PC-9 (cell line): ENCODE measurements around the gene AADACL3. TPM values are rescaled to one million over a fixed set of nuclear protein-coding genes. Genes with fewer than 3 reads are reported as not detected.

Source experiments
- Bru-seq: library from RNA; stranded (reverse); fragments of 400-500 nt; gene quantifications from one replicate; lab custom pipeline; 2021; lab: Mats Ljungman, UMichigan
- BruChase-seq, 2 experiments: library from RNA; stranded (reverse); fragments of 400-500 nt; gene quantifications; one replicate each; lab custom pipeline; 2021; lab: Mats Ljungman, UMichigan
- BruUV-seq: library from RNA; stranded (reverse); fragments of 400-500 nt; replicated peaks from 2 replicates; lab custom pipeline; 2021; lab: Mats Ljungman, UMichigan
- CTCF ChIA-PET: fragments of 300-600 bp; sonication (Branson Sonifier 250); formaldehyde crosslinking; loops from one replicate; lab custom pipeline; 2022; ENCODE audit warnings: antibody characterized with exemption; lab: Charles Lee
- POLR2A ChIA-PET: fragments of 300-600 bp; sonication (Branson Sonifier 250); formaldehyde crosslinking; loops from one replicate; lab custom pipeline; 2022; ENCODE audit warnings: antibody characterized with exemption; ENCODE audit not compliant: unreplicated experiment; lab: Charles Lee
- DNase-seq, 2 experiments: peaks; one replicate each; pipeline versions ENCODE4 v3.0.0 to v3.0.0-alpha.2; 2015 to 2022; ENCODE audit warnings: mixed read lengths in 1 of 2
- H2AFZ ChIP-seq: fragments of 200-600 bp; sonication (generic); 2 replicates; pipeline ENCODE4 v1.8.1; 2017; ENCODE audit warnings: antibody characterized with exemption
- H3F3A ChIP-seq: fragments of 200-600 bp; sonication (generic); 2 replicates; pipeline ENCODE4 v1.8.1; 2017; ENCODE audit warnings: antibody characterized with exemption, mild to moderate bottlenecking, low read depth; ENCODE audit not compliant: insufficient read depth
- H3K27ac ChIP-seq: fragments of 200-600 bp; sonication (generic); 2 replicates; pipeline ENCODE4 v1.6.1; 2016; ENCODE audit warnings: mixed run types
- H3K27me3 ChIP-seq: fragments of 200-600 bp; sonication (generic); 2 replicates; pipeline ENCODE4 v1.6.1; 2016; ENCODE audit warnings: low read depth, mixed run types; ENCODE audit not compliant: insufficient read depth
- H3K36me3 ChIP-seq: fragments of 200-600 bp; sonication (generic); 2 replicates; pipeline ENCODE4 v1.6.1; 2016; ENCODE audit warnings: low read depth, mixed run types
- H3K4me1 ChIP-seq: fragments of 200-600 bp; sonication (generic); replicated peaks from 2 replicates; pipeline ENCODE4 v1.6.1; 2016; ENCODE audit warnings: mixed run types; ENCODE audit not compliant: insufficient read depth
- H3K4me2 ChIP-seq: fragments of 200-600 bp; sonication (generic); 2 replicates; pipeline ENCODE4 v1.6.1; 2017; ENCODE audit warnings: mixed run types
- H3K4me3 ChIP-seq: fragments of 200-600 bp; sonication (generic); 2 replicates; pipeline ENCODE4 v1.6.1; 2016; ENCODE audit warnings: mixed run types
- H3K79me2 ChIP-seq: fragments of 200-600 bp; sonication (generic); 2 replicates; pipeline ENCODE4 v1.6.1; 2017; ENCODE audit warnings: low read depth, mixed run types
- H3K9me2 ChIP-seq: fragments of 200-600 bp; sonication (generic); 2 replicates; pipeline ENCODE4 v1.8.1; 2017; ENCODE audit warnings: mild to moderate bottlenecking; ENCODE audit not compliant: insufficient read depth
- H3K9me3 ChIP-seq: fragments of 200-600 bp; sonication (generic); 2 replicates; pipeline ENCODE4 v1.8.1; 2016; ENCODE audit warnings: low read depth; ENCODE audit not compliant: insufficient read depth
- H4K20me1 ChIP-seq: fragments of 200-600 bp; sonication (generic); 2 replicates; pipeline ENCODE4 v1.8.1; 2017; ENCODE audit not compliant: insufficient read depth
- EZH2 ChIP-seq: fragments of 200-600 bp; sonication (generic); IDR thresholded peaks from 2 replicates; pipeline ENCODE4 v1.8.0; 2017; ENCODE audit warnings: antibody characterized with exemption, low read depth
- intact Hi-C: fragments of 100-400 bp; cut with micrococcal nuclease; formaldehyde crosslinking; loops from one replicate; pipeline ENCODE4 v1.10.0; 2022; ENCODE audit not compliant: unreplicated experiment
- long read RNA-seq: library from polyadenylated mRNA; stranded (forward); transcript quantifications from one replicate; pipeline ENCODE4 v2.0.0, GENCODE V29; 2022
- total RNA-seq: library from RNA; stranded (reverse); gene quantifications from 2 replicates; pipeline ENCODE4 v1.2.3, GENCODE V29; 2021
- TF ChIP-seq, protein P1 (sequence below): fragments of 200-600 bp; sonication (generic); conservative IDR thresholded peaks from 2 replicates; pipeline ENCODE4 v1.6.1; 2017; ENCODE audit warnings: mixed run types, antibody characterized with exemption, mild to moderate bottlenecking, moderate library complexity

AADACL3 gene, protein sequence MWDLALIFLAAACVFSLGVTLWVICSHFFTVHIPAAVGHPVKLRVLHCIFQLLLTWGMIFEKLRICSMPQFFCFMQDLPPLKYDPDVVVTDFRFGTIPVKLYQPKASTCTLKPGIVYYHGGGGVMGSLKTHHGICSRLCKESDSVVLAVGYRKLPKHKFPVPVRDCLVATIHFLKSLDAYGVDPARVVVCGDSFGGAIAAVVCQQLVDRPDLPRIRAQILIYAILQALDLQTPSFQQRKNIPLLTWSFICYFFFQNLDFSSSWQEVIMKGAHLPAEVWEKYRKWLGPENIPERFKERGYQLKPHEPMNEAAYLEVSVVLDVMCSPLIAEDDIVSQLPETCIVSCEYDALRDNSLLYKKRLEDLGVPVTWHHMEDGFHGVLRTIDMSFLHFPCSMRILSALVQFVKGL
- total RNA-seq (not detected in 2 replicates), Bru-seq, nascent RNA (not detected), BruChase-seq, experiment 1, labeled RNA remaining after a 2-hour chase (not detected), BruChase-seq, experiment 2, labeled RNA remaining after a 6-hour chase (not detected)
- long read RNA-seq: 0 reads

DNA sequence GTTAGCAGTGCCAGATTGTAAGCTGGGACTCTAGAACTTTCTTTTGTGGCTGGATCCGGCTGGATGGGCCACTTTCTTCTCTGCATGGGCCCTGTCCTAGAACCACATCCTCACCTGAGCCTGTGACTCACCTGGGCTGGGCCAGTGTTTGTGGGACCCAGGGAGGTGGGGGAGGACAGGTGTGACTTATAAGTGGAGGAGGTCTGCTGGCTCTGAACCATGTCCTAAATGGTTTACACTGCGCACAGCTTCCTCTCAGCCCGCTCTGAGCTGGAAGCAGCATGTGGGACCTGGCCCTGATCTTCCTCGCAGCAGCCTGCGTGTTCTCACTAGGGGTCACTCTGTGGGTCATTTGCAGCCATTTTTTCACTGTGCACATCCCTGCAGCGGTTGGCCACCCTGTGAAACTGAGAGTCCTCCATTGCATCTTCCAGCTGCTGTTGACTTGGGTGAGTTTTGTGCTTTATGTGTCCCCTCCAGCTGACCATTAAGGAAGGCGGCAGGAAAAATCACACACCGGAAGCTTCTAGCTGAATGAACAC is at the start of gene AADACL3:
TSS of gene AADACL3 (plus strand) at position 215 of the 542 bp plus-strand sequence. CDS start at position 282, 67 bp downstream.
- ChIA-PET POLR2A (no interaction called here), CTCF (no interaction called here)
- Histone ChIP-seq H3F3A (no peaks in the 10 kb centered on the region), H3K79me2 (no peaks in the 10 kb centered on the region), H3K27ac (no peak within 1 kb of the TSS), H3K4me2 (no peak within 1 kb of the TSS), H3K9me3 (no peaks in the 10 kb centered on the region), H3K4me1 (no peaks in the 10 kb centered on the region), H3K36me3 (no peaks in the 10 kb centered on the region), H3K27me3 (no peaks in the 10 kb centered on the region), H2AFZ (no peak within 1 kb of the TSS), H3K9me2 (no peaks in the 10 kb centered on the region), H4K20me1 (no peaks in the 10 kb centered on the region), H3K4me3 (no peak within 1 kb of the TSS)
- intact Hi-C loops: no loop called here
- DNase-seq: no peak
- BruUV-seq: no TSS peak
- TF ChIP-seq, protein P1, sequence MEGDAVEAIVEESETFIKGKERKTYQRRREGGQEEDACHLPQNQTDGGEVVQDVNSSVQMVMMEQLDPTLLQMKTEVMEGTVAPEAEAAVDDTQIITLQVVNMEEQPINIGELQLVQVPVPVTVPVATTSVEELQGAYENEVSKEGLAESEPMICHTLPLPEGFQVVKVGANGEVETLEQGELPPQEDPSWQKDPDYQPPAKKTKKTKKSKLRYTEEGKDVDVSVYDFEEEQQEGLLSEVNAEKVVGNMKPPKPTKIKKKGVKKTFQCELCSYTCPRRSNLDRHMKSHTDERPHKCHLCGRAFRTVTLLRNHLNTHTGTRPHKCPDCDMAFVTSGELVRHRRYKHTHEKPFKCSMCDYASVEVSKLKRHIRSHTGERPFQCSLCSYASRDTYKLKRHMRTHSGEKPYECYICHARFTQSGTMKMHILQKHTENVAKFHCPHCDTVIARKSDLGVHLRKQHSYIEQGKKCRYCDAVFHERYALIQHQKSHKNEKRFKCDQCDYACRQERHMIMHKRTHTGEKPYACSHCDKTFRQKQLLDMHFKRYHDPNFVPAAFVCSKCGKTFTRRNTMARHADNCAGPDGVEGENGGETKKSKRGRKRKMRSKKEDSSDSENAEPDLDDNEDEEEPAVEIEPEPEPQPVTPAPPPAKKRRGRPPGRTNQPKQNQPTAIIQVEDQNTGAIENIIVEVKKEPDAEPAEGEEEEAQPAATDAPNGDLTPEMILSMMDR: no peak
- TF ChIP-seq EZH2: no peak

DNA sequence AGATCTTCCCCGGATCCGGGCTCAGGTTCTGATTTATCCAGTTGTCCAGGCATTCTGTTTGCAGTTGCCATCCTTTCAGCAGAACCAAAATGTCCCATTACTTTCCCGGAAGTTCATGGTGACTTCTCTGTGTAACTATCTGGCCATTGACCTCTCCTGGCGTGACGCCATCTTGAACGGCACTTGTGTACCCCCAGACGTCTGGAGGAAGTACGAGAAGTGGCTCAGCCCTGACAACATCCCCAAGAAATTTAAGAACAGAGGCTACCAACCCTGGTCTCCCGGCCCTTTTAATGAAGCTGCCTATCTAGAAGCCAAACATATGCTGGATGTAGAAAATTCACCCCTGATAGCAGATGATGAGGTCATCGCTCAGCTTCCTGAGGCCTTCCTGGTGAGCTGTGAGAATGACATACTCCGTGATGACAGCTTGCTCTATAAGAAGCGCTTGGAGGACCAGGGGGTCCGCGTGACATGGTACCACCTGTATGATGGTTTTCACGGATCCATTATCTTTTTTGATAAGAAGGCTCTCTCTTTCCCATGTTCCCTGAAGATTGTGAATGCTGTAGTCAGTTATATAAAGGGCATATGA is 49.7 kb upstream of the AADACL3 start:
- ChIA-PET POLR2A (no interaction called here), CTCF (no interaction called here)
- H2AFZ ChIP-seq: no peak overlapping the region
- no peaks in the 10 kb centered on the region for H3F3A ChIP-seq
- H3K4me3 ChIP-seq: no peak overlapping the region
- intact Hi-C loops: no loop called here
- H3K4me2 ChIP-seq: no peak overlapping the region
- H3K36me3 ChIP-seq: no peaks in the 10 kb centered on the region
- no peaks in the 10 kb centered on the region for H4K20me1 ChIP-seq
- BruUV-seq: no TSS peak
- no peaks in the 10 kb centered on the region for H3K4me1 ChIP-seq
- TF ChIP-seq, protein P1: no peak
- no peak for TF ChIP-seq EZH2
- DNase-seq: no peak
- H3K27me3 ChIP-seq: 0 out of 2 replicates have a peak, but pooled peaks cover 3% of the 10 kb centered on the region
- H3K27ac ChIP-seq: no peak overlapping the region
- no peaks in the 10 kb centered on the region for H3K79me2 ChIP-seq
- no peaks in the 10 kb centered on the region for H3K9me2 ChIP-seq
- no peaks in the 10 kb centered on the region for H3K9me3 ChIP-seq

DNA sequence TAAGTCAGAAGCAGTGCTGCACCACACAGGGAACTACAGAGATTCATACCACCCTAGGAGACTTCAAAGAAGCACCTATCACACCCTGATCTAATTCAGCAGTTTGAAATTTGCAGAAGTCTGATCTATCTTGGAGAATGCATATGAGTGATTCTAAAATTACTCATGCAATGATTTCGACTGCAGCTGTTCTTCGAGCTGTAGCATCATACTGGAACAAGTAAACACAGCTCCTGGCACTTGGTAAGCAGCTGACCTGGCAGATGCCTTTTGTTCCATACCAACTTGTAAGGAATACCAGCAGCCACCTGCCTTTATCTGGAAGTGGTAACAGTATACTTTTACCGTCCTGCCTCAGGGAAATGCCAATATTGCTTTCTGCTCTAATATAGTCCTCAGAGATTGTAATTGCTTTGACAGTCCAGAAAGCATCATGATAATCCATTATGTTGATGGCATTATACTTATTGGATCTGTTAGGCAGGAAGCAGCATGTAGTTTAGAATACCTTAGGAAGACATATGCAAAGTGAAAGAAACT is 46.3 kb upstream of the AADACL3 start:
- Histone ChIP-seq H2AFZ (no peak overlapping the region), H3K4me2 (no peak overlapping the region), H3K27me3 (peaks cover 3% of the 10 kb centered on the region; the same call in 1 of the 2 replicates), H3K9me2 (no peaks in the 10 kb centered on the region), H3K27ac (no peak overlapping the region), H3F3A (no peaks in the 10 kb centered on the region), H3K4me1 (no peaks in the 10 kb centered on the region), H3K36me3 (no peaks in the 10 kb centered on the region), H3K4me3 (no peak overlapping the region), H3K9me3 (no peaks in the 10 kb centered on the region), H4K20me1 (no peaks in the 10 kb centered on the region), H3K79me2 (no peaks in the 10 kb centered on the region)
- CTCF ChIA-PET: no interaction called here
- BruUV-seq: no TSS peak
- no peak for DNase-seq
- POLR2A ChIA-PET: no interaction called here
- intact Hi-C loops: no loop called here
- TF ChIP-seq, protein P1: no peak
- TF ChIP-seq EZH2: no peak
